Mucosa of stomach (tissue), 1 donor: Measurements from ENCODE around the gene FOXL2.

ENCODE experiments used
- H3K27me3 ChIP-seq: one replicate; pipeline ENCODE4 v1.7.0; 2013; ENCODE audit warnings: mild to moderate bottlenecking, low read length; ENCODE audit not compliant: control insufficient read depth, insufficient read depth
- H3K36me3 ChIP-seq: one replicate; pipeline ENCODE4 v1.7.0; 2013; ENCODE audit warnings: low read length; ENCODE audit not compliant: control insufficient read depth, insufficient read depth
- H3K4me1 ChIP-seq: one replicate; pipeline ENCODE4 v1.7.0; 2013; ENCODE audit warnings: mild to moderate bottlenecking, low read length; ENCODE audit not compliant: control insufficient read depth, insufficient read depth
- H3K4me3 ChIP-seq: one replicate; pipeline ENCODE4 v1.7.0; 2013; ENCODE audit warnings: low read length
- H3K9ac ChIP-seq: one replicate; pipeline ENCODE4 v1.7.0; 2013; ENCODE audit warnings: mild to moderate bottlenecking, low read length, moderate library complexity
- H3K9me3 ChIP-seq: one replicate; pipeline ENCODE4 v1.7.0; 2013; ENCODE audit warnings: mild to moderate bottlenecking, low read length, moderate library complexity; ENCODE audit not compliant: control insufficient read depth
- donor health status: Pancreatic carcinoma.

FOXL2 gene

DNA sequence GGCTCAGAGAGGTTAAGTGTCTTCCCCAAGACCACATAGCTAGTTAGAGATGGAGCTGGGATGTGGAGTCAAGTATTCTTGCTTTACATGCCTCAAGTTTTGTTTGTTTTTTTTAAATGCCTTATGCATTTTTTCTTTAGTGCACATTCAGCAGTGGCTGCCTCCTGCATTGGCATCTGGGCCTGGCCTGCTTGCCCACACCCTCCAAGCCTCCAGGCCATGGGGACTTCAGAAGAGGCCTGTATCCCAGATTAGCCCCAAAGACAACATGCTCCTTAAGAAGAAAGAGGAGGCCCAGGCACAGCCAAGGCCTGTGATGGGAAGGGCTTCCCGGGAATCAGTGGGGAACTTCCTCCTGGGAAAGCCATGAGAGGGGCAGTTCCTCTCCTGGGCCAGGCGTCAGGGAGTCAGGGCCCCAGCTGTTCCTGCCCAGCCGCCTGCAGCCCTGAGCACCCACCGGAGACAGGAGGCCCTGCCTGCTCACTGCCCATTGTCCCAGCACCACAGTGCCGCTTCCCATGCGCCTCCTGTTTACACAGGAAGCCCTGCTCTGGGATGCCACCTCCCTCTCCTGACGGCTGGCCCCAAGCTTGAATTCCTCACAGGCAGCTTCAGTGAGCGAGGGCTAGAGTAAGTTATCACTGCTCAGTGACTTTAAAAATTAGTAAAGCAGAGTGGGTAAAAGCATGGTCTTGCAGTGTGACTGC, 16.1 kb upstream of the FOXL2 start:
- H3K27me3 ChIP-seq, result peaks cover 56% of the 10 kb centered on the region

DNA sequence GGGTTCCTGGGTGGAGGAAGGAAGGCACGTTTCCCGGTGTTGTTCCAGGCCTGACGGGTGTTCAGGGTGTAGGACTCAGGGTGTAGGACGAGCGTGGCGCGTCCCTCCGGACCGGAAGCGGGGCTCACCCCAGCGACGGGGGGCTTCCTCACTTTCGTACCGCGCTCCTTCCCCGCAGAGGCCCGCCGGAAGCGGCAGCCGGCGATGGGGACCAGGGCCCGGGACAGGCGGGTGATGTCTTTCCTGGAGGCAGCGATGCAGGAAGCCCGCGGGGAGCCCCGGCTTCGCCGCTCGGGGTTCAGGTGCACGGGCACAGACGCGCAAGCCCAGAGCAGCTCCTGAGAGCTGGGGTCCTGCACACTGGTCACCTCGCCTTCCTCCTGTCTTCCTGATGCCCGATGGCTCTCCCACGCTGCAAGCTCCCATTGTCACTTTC, 13.5 kb upstream of the FOXL2 start:
- Histone ChIP-seq H3K36me3 (no peaks in the 10 kb centered on the region), H3K27me3 (peaks cover 64% of the 10 kb centered on the region), H3K9me3 (no peaks in the 10 kb centered on the region), H3K9ac (no peak overlapping the region), H3K4me1 (no peaks in the 10 kb centered on the region), H3K4me3 (no peak overlapping the region)

More for the DNA sequence above, 16.1 kb upstream of the FOXL2 start:
- no peaks in the 10 kb centered on the region for H3K9me3 ChIP-seq
- H3K9ac ChIP-seq, result no peak overlapping the region
- no peaks in the 10 kb centered on the region for H3K4me1 ChIP-seq
- H3K4me3 ChIP-seq, result no peak overlapping the region
- no peaks in the 10 kb centered on the region for H3K36me3 ChIP-seq

DNA sequence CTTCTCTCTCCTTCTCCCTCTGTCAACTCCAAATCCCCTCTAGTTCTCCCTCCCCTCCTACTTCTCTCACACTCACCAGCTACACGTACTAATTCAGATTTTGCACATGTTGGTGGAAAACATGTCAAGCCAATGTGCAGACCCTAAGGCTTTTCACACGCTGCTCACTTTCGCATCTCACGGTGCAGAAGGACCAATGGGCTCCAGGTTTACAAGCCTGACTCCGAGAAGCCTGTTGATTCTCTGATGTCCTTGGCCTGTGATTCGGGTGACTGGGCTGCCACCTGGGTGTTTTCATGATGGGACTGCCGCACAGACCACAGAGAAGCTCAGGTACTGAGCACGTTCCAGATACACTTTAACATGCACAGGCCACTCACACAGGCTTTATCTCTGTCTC, 3.8 kb upstream of the FOXL2 start:
- Histone ChIP-seq H3K36me3 (no peaks in the 10 kb centered on the region), H3K9me3 (no peaks in the 10 kb centered on the region), H3K9ac (no peak overlapping the region), H3K4me3 (no peak overlapping the region), H3K27me3 (peaks cover 93% of the 10 kb centered on the region), H3K4me1 (peaks cover 25% of the 10 kb centered on the region)

DNA sequence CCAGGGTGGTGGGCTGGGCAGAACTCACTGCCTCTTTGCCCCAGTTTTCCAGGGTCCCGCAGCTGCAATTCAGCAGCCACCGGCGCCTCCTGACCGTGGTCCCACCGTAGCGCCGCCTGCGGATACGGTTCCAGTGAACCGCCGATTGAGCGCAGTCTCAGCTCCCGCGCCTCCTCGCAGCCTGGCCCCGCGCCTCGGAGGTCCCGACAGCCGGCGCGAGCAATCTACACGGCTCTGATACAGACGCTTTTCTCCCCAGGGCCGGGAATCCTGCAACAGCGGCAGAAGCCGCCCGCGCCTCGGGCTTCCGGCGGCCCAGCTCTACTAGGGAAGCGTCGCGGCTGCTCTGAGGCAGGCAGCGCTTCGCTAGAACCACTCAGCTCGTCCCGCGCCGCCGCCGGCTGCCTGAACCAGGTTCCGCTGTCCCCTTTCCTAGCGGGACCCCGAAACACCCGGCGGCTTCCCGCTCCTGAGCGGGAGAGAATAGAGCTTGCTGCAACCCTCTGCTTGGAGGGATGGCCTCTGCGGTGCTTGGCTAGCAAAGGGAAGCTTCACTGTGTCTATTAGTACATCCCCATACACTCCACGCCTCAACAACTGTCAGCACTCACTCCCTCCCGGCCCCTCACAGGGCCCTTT, 3.2 kb upstream of the FOXL2 start:
- Histone ChIP-seq H3K36me3 (no peaks in the 10 kb centered on the region), H3K9ac (no peak overlapping the region), H3K27me3 (peaks cover 91% of the 10 kb centered on the region), H3K9me3 (no peaks in the 10 kb centered on the region), H3K4me1 (peaks cover 28% of the 10 kb centered on the region), H3K4me3 (no peak overlapping the region)

DNA sequence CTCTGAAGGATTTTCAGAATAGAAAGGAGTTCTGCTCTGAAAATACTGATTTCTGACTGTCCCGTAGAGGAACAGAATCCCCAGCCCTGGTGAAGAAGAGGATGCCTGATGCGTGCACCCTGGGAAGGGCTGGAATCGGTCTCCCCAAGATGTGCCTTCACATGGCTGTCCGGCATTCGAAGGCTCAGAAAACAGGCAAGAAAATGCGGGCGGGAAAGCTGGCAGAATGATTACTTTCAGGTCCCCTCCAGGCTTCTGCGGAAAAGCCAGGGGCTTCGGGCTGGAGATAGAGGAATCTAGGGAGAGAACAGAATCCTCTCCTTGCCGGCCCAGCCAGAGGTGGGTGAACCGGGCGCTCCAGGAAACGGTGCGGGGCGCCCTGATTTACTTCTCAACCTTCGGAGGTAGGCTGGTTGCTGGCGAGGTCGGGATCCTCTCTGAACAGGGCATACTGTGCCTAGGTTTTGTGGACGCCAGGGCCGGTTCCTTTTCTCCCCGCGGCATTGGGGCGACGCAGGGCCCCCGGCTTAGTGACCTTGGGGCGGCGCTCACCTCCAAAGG, 2.6 kb upstream of the FOXL2 start:
- Histone ChIP-seq H3K4me3 (no peak overlapping the region), H3K9me3 (no peaks in the 10 kb centered on the region), H3K9ac (no peak overlapping the region), H3K36me3 (no peaks in the 10 kb centered on the region), H3K27me3 (peaks cover 91% of the 10 kb centered on the region), H3K4me1 (peaks cover 34% of the 10 kb centered on the region)

DNA sequence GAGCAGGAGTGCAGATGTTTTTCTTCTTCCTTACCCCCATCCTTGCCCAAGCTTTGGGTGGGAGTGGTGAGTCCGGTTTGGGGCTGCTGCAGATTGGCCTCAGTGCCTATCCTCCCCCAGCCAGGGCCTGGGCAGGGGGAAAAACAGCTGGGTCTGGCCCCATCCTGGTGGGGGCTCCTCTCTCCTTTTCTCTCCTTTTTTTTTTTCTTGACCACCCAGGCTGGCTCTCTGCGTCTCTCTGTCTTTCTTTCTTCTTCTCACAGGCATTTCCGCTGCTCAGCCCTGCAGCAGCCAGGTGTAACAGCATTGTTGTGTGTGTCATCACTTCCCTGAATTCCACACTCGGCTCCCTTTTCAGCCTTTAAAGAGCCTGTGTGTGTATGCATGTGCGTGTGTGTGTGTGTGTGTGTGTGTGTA, 2.1 kb upstream of the FOXL2 start:
- Histone ChIP-seq H3K9me3 (no peaks in the 10 kb centered on the region), H3K27me3 (peaks cover 91% of the 10 kb centered on the region), H3K4me1 (peaks cover 37% of the 10 kb centered on the region)

DNA sequence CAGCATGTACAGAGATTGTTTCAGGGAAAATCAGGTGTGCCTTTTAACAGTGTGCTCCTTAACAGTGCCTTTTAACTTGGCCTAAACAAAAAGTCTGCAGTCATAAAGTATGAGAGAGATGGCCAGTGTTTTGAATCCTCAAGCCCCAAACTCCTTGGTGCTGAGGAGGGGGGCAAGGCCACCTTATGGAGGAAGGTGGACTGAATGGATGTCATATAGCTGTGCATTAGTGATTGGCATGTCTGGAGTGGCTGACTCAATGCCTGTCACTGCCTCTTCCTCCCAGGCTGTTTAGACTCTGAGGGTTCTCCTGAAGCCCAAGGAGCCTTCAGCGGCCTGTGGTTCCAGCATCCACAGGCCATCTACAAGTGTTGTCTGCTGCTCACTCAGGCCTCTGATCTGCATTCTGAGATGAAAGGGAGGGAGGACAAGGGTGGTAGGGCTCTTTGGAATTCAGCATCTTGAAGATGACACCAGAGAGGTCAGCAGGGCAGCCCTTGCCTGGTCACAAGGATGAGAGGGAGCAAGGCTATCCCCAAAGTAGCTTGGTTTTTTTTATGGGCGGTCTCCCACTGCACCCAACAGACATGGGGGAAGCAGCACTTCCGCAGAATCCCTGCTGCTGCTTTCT, 1.5 kb upstream of the FOXL2 start:
- Histone ChIP-seq H3K4me1 (peaks cover 37% of the 10 kb centered on the region), H3K9ac (no peak overlapping the region), H3K27me3 (peaks cover 95% of the 10 kb centered on the region), H3K4me3 (no peak overlapping the region), H3K36me3 (no peaks in the 10 kb centered on the region), H3K9me3 (no peaks in the 10 kb centered on the region)

More for the DNA sequence above, 2.1 kb upstream of the FOXL2 start:
- no peaks in the 10 kb centered on the region for H3K36me3 ChIP-seq
- no peak overlapping the region for H3K9ac ChIP-seq
- H3K4me3 ChIP-seq, result no peak overlapping the region

DNA sequence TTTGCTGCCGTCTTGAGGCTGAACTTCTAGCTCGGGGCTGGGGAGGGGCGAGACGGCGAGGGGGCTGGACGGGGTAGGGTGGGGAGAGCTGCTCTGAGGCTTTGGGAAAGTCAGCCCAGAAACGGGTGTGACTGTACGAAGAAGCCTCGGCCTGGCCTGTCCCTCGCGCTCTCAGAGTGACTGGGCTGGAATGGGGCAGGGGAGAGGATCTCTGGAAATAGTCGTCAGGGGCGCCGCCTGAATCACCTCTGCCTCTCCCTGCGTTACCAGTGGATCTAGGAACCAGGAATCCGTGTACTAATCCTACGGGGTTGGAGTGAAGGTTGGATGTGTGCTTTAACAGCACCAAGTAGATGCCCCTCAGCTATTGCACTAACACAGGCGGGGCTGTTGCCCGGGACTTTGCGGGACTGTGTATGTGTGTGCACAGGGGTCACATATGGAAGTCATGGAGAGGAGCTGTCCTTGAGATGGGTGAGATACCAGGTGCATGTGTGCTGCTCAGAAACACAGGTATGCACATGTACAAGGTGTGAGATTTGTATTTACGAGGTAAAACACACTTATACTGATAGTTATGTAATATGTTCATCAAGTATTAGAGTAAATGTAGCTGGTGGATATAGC, 671 bp upstream of the FOXL2 start:
- peaks cover 98% of the 10 kb centered on the region for H3K27me3 ChIP-seq
- H3K4me1 ChIP-seq, result peaks cover 37% of the 10 kb centered on the region
- no peaks in the 10 kb centered on the region for H3K9me3 ChIP-seq
- H3K9ac ChIP-seq, result no peak overlapping the region
- H3K4me3 ChIP-seq, result no peak overlapping the region
- no peaks in the 10 kb centered on the region for H3K36me3 ChIP-seq

DNA sequence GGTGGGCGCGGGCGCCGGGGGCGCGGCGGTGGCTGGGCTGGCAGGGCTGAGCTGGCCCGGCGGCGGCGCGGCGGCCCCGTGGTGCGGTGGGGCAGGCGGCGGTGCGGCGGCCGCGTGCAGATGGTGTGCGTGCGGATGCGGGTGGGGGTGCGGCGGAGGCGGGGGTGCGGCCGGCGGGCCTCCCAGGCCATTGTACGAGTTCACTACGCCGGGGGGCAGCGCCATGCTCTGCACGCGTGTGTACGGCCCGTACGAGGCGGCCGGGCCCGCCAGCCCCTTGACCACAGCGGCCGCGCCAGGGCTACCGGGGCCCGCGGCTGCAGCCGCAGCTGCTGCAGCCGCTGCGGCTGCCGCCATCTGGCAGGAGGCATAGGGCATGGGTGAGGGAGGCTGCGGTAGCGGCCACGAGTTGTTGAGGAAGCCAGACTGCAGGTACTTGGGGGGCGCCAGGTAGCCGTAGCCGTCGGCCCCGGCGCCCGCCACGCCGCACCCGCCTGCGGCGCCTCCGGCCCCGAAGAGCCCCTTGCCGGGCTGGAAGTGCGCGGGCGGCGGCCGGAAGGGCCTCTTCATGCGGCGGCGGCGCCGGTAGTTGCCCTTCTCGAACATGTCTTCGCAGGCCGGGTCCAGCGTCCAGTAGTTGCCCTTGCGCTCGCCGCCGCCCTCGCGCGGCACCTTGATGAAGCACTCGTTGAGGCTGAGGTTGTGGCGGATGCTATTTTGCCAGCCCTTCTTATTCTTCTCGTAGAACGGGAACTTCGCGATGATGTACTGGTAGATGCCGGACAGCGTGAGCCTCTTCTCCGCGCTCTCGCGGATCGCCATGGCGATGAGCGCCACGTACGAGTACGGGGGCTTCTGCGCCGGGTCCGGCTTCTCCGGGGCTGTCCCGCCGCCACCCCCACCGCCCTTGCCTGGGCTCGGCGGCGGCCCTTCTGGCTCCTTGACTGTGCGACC, 951 bp downstream of the FOXL2 start:
- peaks cover 37% of the 10 kb centered on the region for H3K4me1 ChIP-seq
- H3K9me3 ChIP-seq, result no peaks in the 10 kb centered on the region
- no peak overlapping the region for H3K4me3 ChIP-seq
- H3K36me3 ChIP-seq, result no peaks in the 10 kb centered on the region
- H3K9ac ChIP-seq, result no peak overlapping the region
- peaks cover 98% of the 10 kb centered on the region for H3K27me3 ChIP-seq

DNA sequence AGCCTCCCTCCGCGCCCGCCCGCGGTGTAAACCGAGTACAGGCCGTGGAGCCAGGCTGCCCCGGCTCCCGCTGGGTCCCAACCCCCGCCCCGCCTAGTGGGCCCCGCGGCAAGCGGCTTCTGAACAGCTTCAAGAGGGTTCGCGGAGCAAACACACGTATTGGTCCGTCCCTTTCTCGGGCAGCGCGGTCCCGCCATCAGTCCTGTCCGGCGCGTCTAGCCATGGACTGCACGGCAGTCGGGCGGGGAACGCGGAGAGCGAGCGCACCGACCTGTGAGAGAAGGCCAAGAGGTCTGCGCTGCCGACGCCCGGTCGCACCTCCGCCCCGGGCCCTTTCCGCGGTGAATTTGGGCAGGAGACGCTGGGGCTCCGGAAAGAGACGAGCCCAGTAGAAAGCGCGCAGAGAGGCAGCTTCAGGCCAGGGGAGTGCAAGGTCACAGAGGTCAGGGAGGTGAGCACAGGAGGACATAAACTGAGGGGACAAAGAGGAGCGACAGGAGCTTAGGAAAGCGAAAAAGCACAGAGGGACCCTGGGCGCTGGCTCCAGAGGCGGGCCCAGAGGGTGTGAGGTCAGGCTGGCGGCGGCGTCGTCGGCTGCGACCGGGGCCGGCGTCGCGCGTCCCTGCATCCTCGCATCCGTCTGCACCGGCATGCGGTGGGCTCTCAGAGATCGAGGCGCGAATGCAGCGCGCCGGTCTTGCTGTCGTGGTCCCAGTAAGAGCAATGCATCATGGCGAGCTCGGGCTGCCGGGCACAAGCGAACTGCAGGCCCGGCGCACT, 1.8 kb downstream of the FOXL2 start:
- Histone ChIP-seq H3K9ac (no peak overlapping the region), H3K27me3 (peaks cover 98% of the 10 kb centered on the region), H3K36me3 (no peaks in the 10 kb centered on the region), H3K4me3 (no peak overlapping the region), H3K9me3 (no peaks in the 10 kb centered on the region), H3K4me1 (peaks cover 35% of the 10 kb centered on the region)

DNA sequence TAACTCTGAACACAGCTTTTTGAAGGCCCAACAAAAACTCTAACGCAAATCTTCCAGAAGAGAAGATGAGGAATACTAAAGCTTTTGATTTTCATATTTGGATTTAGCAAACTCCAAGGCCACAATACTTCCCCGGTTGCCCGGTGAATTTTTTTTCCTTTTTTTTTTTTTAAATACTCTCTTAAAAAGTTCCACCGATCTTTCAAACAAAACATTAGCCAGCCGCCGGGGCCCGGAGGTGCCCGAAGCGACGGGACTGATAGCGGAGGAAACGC, 2.3 kb downstream of the FOXL2 start:
- Histone ChIP-seq H3K9me3 (no peaks in the 10 kb centered on the region), H3K4me1 (peaks cover 34% of the 10 kb centered on the region), H3K27me3 (peaks cover 98% of the 10 kb centered on the region), H3K36me3 (no peaks in the 10 kb centered on the region), H3K4me3 (no peak overlapping the region), H3K9ac (no peak overlapping the region)
